ENCODE results near the gene IRX3.

GRCh38 chr16:54280751-54281150 is 5.8 kb downstream of the IRX3 start:
- TF ChIP-seq, protein P1, sequence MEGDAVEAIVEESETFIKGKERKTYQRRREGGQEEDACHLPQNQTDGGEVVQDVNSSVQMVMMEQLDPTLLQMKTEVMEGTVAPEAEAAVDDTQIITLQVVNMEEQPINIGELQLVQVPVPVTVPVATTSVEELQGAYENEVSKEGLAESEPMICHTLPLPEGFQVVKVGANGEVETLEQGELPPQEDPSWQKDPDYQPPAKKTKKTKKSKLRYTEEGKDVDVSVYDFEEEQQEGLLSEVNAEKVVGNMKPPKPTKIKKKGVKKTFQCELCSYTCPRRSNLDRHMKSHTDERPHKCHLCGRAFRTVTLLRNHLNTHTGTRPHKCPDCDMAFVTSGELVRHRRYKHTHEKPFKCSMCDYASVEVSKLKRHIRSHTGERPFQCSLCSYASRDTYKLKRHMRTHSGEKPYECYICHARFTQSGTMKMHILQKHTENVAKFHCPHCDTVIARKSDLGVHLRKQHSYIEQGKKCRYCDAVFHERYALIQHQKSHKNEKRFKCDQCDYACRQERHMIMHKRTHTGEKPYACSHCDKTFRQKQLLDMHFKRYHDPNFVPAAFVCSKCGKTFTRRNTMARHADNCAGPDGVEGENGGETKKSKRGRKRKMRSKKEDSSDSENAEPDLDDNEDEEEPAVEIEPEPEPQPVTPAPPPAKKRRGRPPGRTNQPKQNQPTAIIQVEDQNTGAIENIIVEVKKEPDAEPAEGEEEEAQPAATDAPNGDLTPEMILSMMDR (IDR thresholded peaks at IDR 0.05) = no peak
- TF ChIP-seq POLR2A (IDR thresholded peaks at IDR 0.05) = no peak

Data from right lobe of liver (tissue), 4 donors.